ENCODE data around the gene BOLL. TPM values are rescaled to one million over a fixed set of nuclear protein-coding genes. Genes with fewer than 3 reads are reported as not detected.

The BOLL gene
- total and polyA plus RNA-seq, 2 donors (not counting 1 experiment from before 2014, with no cell fraction given) = not detected

GRCh38 chr2:197814526-197814925, 29.4 kb upstream of the BOLL start:
- Histone ChIP-seq H3K27ac (ENCODE audit: insufficient read depth, low read length) (no peak overlapping the region), H2AFZ (ENCODE audit: low read length) (no peak overlapping the region), H3K4me2 (ENCODE audit: extremely low read depth, insufficient read depth, low read length) (no peak overlapping the region), H4K20me1 (ENCODE audit: control insufficient read depth, extremely low read depth, insufficient read depth, low read length) (no peaks in the 10 kb centered on the region), H3K36me3 (ENCODE audit: control insufficient read depth, insufficient read depth, low read length) (no peaks in the 10 kb centered on the region), H3K4me3 (replicated peaks in 1 of 4; ENCODE audit: control extremely low read depth in 1 of 4, insufficient read depth in 1 of 4, low read depth in 3 of 4, low read length in 4 of 4) (no peak overlapping the region), H3K4me1 (ENCODE audit: control insufficient read depth, extremely low read depth, insufficient read depth, low read length) (no peaks in the 10 kb centered on the region), H3K79me2 (ENCODE audit: control insufficient read depth, insufficient read depth, low read length) (no peaks in the 10 kb centered on the region), H3K9me3 (ENCODE audit: control insufficient read depth, insufficient read depth, low read depth, low read length) (no peaks in the 10 kb centered on the region), H3K27me3 (ENCODE audit: control insufficient read depth, insufficient read depth, low read length) (no peaks in the 10 kb centered on the region), H3K9ac (ENCODE audit: insufficient read depth, low read length) (no peak overlapping the region)
- DNase-seq (ENCODE audit: low read depth in 2 of 2) = no peak
- no peak for TF ChIP-seq CTCF (conservative IDR thresholded peaks at IDR 0.05 in 1 of 2, IDR thresholded peaks at IDR 0.05 in 1 of 2; ENCODE audit: low read depth in 1 of 2, low read length in 2 of 2)

GRCh38 chr2:197813093-197813787, 28.1 kb upstream of the BOLL start:
- no peak overlapping the region for H3K4me2 ChIP-seq (ENCODE audit: extremely low read depth, insufficient read depth, low read length)
- no peak overlapping the region for H3K4me3 ChIP-seq (replicated peaks in 1 of 4; ENCODE audit: control extremely low read depth in 1 of 4, insufficient read depth in 1 of 4, low read depth in 3 of 4, low read length in 4 of 4)
- no peaks in the 10 kb centered on the region for H3K79me2 ChIP-seq (ENCODE audit: control insufficient read depth, insufficient read depth, low read length)
- no peaks in the 10 kb centered on the region for H4K20me1 ChIP-seq (ENCODE audit: control insufficient read depth, extremely low read depth, insufficient read depth, low read length)
- H3K9me3 ChIP-seq (ENCODE audit: control insufficient read depth, insufficient read depth, low read depth, low read length) = no peaks in the 10 kb centered on the region
- peak; percentile 43 to 55 for TF ChIP-seq CTCF (conservative IDR thresholded peaks at IDR 0.05 in 1 of 2, IDR thresholded peaks at IDR 0.05 in 1 of 2; ENCODE audit: low read depth in 1 of 2, low read length in 2 of 2)
- TF ChIP-seq EZH2 (IDR thresholded peaks at IDR 0.05; ENCODE audit: low read length, missing control alignments) = no peak
- no peak overlapping the region for H3K27ac ChIP-seq (ENCODE audit: insufficient read depth, low read length)
- no peaks in the 10 kb centered on the region for H3K27me3 ChIP-seq (ENCODE audit: control insufficient read depth, insufficient read depth, low read length)
- no peaks in the 10 kb centered on the region for H3K36me3 ChIP-seq (ENCODE audit: control insufficient read depth, insufficient read depth, low read length)
- no peak overlapping the region for H2AFZ ChIP-seq (ENCODE audit: low read length)
- H3K4me1 ChIP-seq (ENCODE audit: control insufficient read depth, extremely low read depth, insufficient read depth, low read length) = no peaks in the 10 kb centered on the region
- no peak overlapping the region for H3K9ac ChIP-seq (ENCODE audit: insufficient read depth, low read length)
- DNase-seq (ENCODE audit: low read depth in 2 of 2) = peak; percentile 43 to 53

GRCh38 chr2:197810491-197810890, 25.4 kb upstream of the BOLL start:
- H3K9me3 ChIP-seq (ENCODE audit: control insufficient read depth, insufficient read depth, low read depth, low read length) = no peaks in the 10 kb centered on the region
- no peak overlapping the region for H3K9ac ChIP-seq (ENCODE audit: insufficient read depth, low read length)
- no peak overlapping the region for H3K4me3 ChIP-seq (replicated peaks in 1 of 4; ENCODE audit: control extremely low read depth in 1 of 4, insufficient read depth in 1 of 4, low read depth in 3 of 4, low read length in 4 of 4)
- no peaks in the 10 kb centered on the region for H3K27me3 ChIP-seq (ENCODE audit: control insufficient read depth, insufficient read depth, low read length)
- H3K4me1 ChIP-seq (ENCODE audit: control insufficient read depth, extremely low read depth, insufficient read depth, low read length) = no peaks in the 10 kb centered on the region
- DNase-seq (ENCODE audit: low read depth in 2 of 2) = no peak
- H2AFZ ChIP-seq (ENCODE audit: low read length) = no peak overlapping the region
- H3K27ac ChIP-seq (ENCODE audit: insufficient read depth, low read length) = no peak overlapping the region
- no peaks in the 10 kb centered on the region for H3K36me3 ChIP-seq (ENCODE audit: control insufficient read depth, insufficient read depth, low read length)
- no peaks in the 10 kb centered on the region for H3K79me2 ChIP-seq (ENCODE audit: control insufficient read depth, insufficient read depth, low read length)
- TF ChIP-seq EZH2 (IDR thresholded peaks at IDR 0.05; ENCODE audit: low read length, missing control alignments) (no peak), CTCF (conservative IDR thresholded peaks at IDR 0.05 in 1 of 2, IDR thresholded peaks at IDR 0.05 in 1 of 2; ENCODE audit: low read depth in 1 of 2, low read length in 2 of 2) (no peak)
- H3K4me2 ChIP-seq (ENCODE audit: extremely low read depth, insufficient read depth, low read length) = no peak overlapping the region
- no peaks in the 10 kb centered on the region for H4K20me1 ChIP-seq (ENCODE audit: control insufficient read depth, extremely low read depth, insufficient read depth, low read length)

Measured in fibroblast of lung (primary cell).